ENCODE results near the gene STN1.

Gene STN1

GRCh38 chr10:103843854-103844570 is 74.0 kb downstream of the STN1 start:
- ChIA-PET CTCF (interaction anchor here (1.4 to 1.7 kb wide), 2 partner anchors 14 to 44 kb away, joined by 4 to 5 read pairs; no protein-coding TSS in a partner anchor), POLR2A (no interaction called here)
- no peak for TF ChIP-seq CTCF (IDR thresholded peaks at IDR 0.05; ENCODE audit: control extremely low read depth, extremely low read depth, low read depth, missing control alignments)
- DNase-seq (ENCODE audit: extremely low spot score), result no peak

- no peak for TF ChIP-seq CTCF (IDR thresholded peaks at IDR 0.05; ENCODE audit: control extremely low read depth, extremely low read depth, low read depth, missing control alignments)
- DNase-seq (ENCODE audit: extremely low spot score), result no peak
- ChIA-PET CTCF (interaction anchor here (1.4 to 1.7 kb wide), 2 partner anchors 15 to 45 kb away, joined by 4 to 5 read pairs; no protein-coding TSS in a partner anchor), POLR2A (no interaction called here)
These were observed 74.9 kb downstream of the STN1 start for GRCh38 chr10:103843045-103843444.

GRCh38 chr10:103842605-103843004 is 75.4 kb downstream of the STN1 start:
- ChIA-PET POLR2A (no interaction called here), CTCF (interaction anchor here (1.3 to 1.7 kb wide), 3 partner anchors 9 to 45 kb away, joined by 3 to 5 read pairs (median 4); no protein-coding TSS in a partner anchor)
- TF ChIP-seq CTCF (IDR thresholded peaks at IDR 0.05; ENCODE audit: control extremely low read depth, extremely low read depth, low read depth, missing control alignments), result no peak
- no peak for DNase-seq (ENCODE audit: extremely low spot score)

- no peak for DNase-seq (ENCODE audit: extremely low spot score)
- ChIA-PET CTCF (interaction anchor here (1.3 kb wide), 1 partner anchor 11 kb away, joined by 3 read pairs; no protein-coding TSS in a partner anchor), POLR2A (no interaction called here)
- TF ChIP-seq CTCF (IDR thresholded peaks at IDR 0.05; ENCODE audit: control extremely low read depth, extremely low read depth, low read depth, missing control alignments), result no peak
These were observed 76.5 kb downstream of the STN1 start for GRCh38 chr10:103841519-103841918.

- ChIA-PET CTCF (no interaction called here), POLR2A (no interaction called here)
- no peak for TF ChIP-seq CTCF (IDR thresholded peaks at IDR 0.05; ENCODE audit: control extremely low read depth, extremely low read depth, low read depth, missing control alignments)
- no peak for DNase-seq (ENCODE audit: extremely low spot score)
These were observed 77.3 kb downstream of the STN1 start for GRCh38 chr10:103840740-103841070.

- ChIA-PET POLR2A (no interaction called here), CTCF (interaction anchor here (1.2 to 1.3 kb wide), 2 partner anchors 18 to 48 kb away, joined by 3 to 4 read pairs; no protein-coding TSS in a partner anchor)
These were observed 77.9 kb downstream of the STN1 start for GRCh38 chr10:103839872-103840739.

More at GRCh38 chr10:103839872-103840739, 77.9 kb downstream of the STN1 start:
- no peak for TF ChIP-seq CTCF (IDR thresholded peaks at IDR 0.05; ENCODE audit: control extremely low read depth, extremely low read depth, low read depth, missing control alignments)
- DNase-seq (ENCODE audit: extremely low spot score), result no peak
